SK-N-SH (cell line): ENCODE data around the gene APBB3. TPM values are rescaled to one million over a fixed set of nuclear protein-coding genes. Genes with fewer than 3 reads are reported as not detected.

Source experiments
- CTCF ChIA-PET: fragments of 300-600, 350-600 bp; formaldehyde crosslinking; extraction: SDS; loops from one replicate; lab custom pipeline; 2021; lab: Yijun Ruan, JAX
- POLR2A ChIA-PET: fragments of 350-600 bp; sonication (Branson Sonifier 250); formaldehyde crosslinking; extraction: SDS; loops from one replicate; lab custom pipeline; 2020; ENCODE audit warnings: antibody characterized with exemption, inconsistent platforms; lab: Yijun Ruan, JAX
- DNase-seq: peaks from one replicate; pipeline ENCODE4 v3.0.0; 2012
- H2AFZ ChIP-seq: fragments of 200-600 bp; sonication (generic); 2 replicates; pipeline ENCODE4 v1.8.1; 2016; ENCODE audit warnings: antibody characterized with exemption, mild to moderate bottlenecking, low read depth
- H3F3A ChIP-seq: fragments of 200-600 bp; sonication (generic); replicated peaks from 2 replicates; pipeline ENCODE3; 2016; ENCODE audit warnings: antibody characterized with exemption, mild to moderate bottlenecking; ENCODE audit not compliant: insufficient read depth
- H3K27ac ChIP-seq, 2 experiments: fragments of 200-500 bp in 1 of 2; fragments of 200-600 bp in 1 of 2; sonication (Bioruptor generic) in 1 of 2; sonication (generic), shearing (Covaris generic) in 1 of 2; 2 replicates each; pipeline versions ENCODE4 v1.5.1 to v1.6.1; 2014 to 2016; ENCODE audit warnings: low read depth in 2 of 2, inconsistent platforms in 1 of 2, low read length in 1 of 2, mild to moderate bottlenecking in 1 of 2, mixed read lengths in 1 of 2
- H3K27me3 ChIP-seq: fragments of 200-600 bp; sonication (generic), shearing (Covaris generic); 2 replicates; pipeline ENCODE4 v1.6.1; 2016; ENCODE audit warnings: mixed run types; ENCODE audit not compliant: insufficient read depth
- H3K36me3 ChIP-seq, 2 experiments: fragments of 200-500 bp in 1 of 2; fragments of 200-600 bp in 1 of 2; sonication (Bioruptor generic) in 1 of 2; sonication (generic) in 1 of 2; replicated peaks in 1 of 2; 2 replicates each; pipeline versions ENCODE3 to v1.5.1; 2014 to 2016; ENCODE audit warnings: low read length in 1 of 2, mild to moderate bottlenecking in 1 of 2; ENCODE audit not compliant: insufficient read depth in 2 of 2, control insufficient read depth in 1 of 2
- H3K4me1 ChIP-seq, 2 experiments: fragments of 200-500 bp in 1 of 2; fragments of 200-600 bp in 1 of 2; sonication (Bioruptor generic) in 1 of 2; sonication (generic), shearing (Covaris generic) in 1 of 2; 2 replicates each; pipeline versions ENCODE4 v1.5.1 to v1.6.1; 2014 to 2016; ENCODE audit warnings: low read depth in 1 of 2, low read length in 1 of 2, mixed run types in 1 of 2; ENCODE audit not compliant: insufficient read depth in 2 of 2, control insufficient read depth in 1 of 2
- H3K4me2 ChIP-seq: fragments of 200-600 bp; sonication (generic), shearing (Covaris generic); 2 replicates; pipeline ENCODE4 v1.6.1; 2017; ENCODE audit warnings: mixed run types
- H3K4me3 ChIP-seq, 2 experiments: fragments of 200-500 bp in 1 of 2; fragments of 200-600 bp in 1 of 2; sonication (Bioruptor generic) in 1 of 2; sonication (generic), shearing (Covaris generic) in 1 of 2; 2 replicates each; pipeline versions ENCODE4 v1.5.1 to v1.8.1; 2014 to 2016; ENCODE audit warnings: low read depth in 2 of 2, inconsistent platforms in 1 of 2, low read length in 1 of 2, mild to moderate bottlenecking in 1 of 2, mixed read lengths in 1 of 2, moderate library complexity in 1 of 2
- H3K79me2 ChIP-seq: fragments of 200-600 bp; sonication (generic); 2 replicates; pipeline ENCODE4 v1.8.1; 2017; ENCODE audit warnings: mild to moderate bottlenecking; ENCODE audit not compliant: insufficient read depth
- H3K9ac ChIP-seq: fragments of 200-600 bp; sonication (generic); 2 replicates; pipeline ENCODE4 v1.6.1; 2017; ENCODE audit warnings: mixed run types
- H3K9me2 ChIP-seq: fragments of 200-600 bp; sonication (generic); 2 replicates; pipeline ENCODE4 v1.6.1; 2017; ENCODE audit warnings: mixed run types
- H3K9me3 ChIP-seq: fragments of 200-600 bp; sonication (generic); 2 replicates; pipeline ENCODE4 v1.6.1; 2017; ENCODE audit warnings: mixed run types, mild to moderate bottlenecking, moderate library complexity
- H4K20me1 ChIP-seq: fragments of 200-600 bp; sonication (generic); 2 replicates; pipeline ENCODE4 v1.6.1; 2017; ENCODE audit warnings: mild to moderate bottlenecking, mixed run types; ENCODE audit not compliant: insufficient read depth
- CTCF ChIP-seq: fragments of 200-600 bp; sonication (generic); IDR thresholded peaks from 2 replicates; pipeline ENCODE4 v1.6.1; 2017; ENCODE audit warnings: antibody characterized with exemption, mild to moderate bottlenecking, moderate library complexity
- ELF1 ChIP-seq: IDR thresholded peaks from 2 replicates; pipeline ENCODE4 v1.4.0; 2012
- EP300 ChIP-seq, 2 experiments: IDR thresholded peaks; 2 replicates each; pipeline versions ENCODE4 v1.4.0 to v1.6.1; 2012; ENCODE audit warnings: borderline replicate concordance in 1 of 2, low read depth in 1 of 2, low read length in 1 of 2
- EZH2phosphoT487 ChIP-seq: fragments of 200-600 bp; sonication (generic); IDR thresholded peaks from 2 replicates; pipeline ENCODE4 v1.6.1; 2017; ENCODE audit warnings: low read depth, mixed run types, mild to moderate bottlenecking, antibody characterized with exemption, moderate library complexity, borderline replicate concordance
- FOSL2 ChIP-seq: IDR thresholded peaks from 2 replicates; pipeline ENCODE4 v1.4.0; 2012; ENCODE audit warnings: low read depth, mild to moderate bottlenecking, moderate library complexity, borderline replicate concordance
- FOXJ3 ChIP-seq: sonication (generic); formaldehyde crosslinking; IDR thresholded peaks from 2 replicates; pipeline ENCODE4 v1.5.1; 2020; ENCODE audit warnings: mild to moderate bottlenecking, missing genetic modification reagents
- FOXM1 ChIP-seq: IDR thresholded peaks from 2 replicates; pipeline ENCODE4 v1.4.0; 2012; ENCODE audit warnings: low read depth, mild to moderate bottlenecking
- GATA2 ChIP-seq: sonication (generic); formaldehyde crosslinking; IDR thresholded peaks from 2 replicates; pipeline ENCODE4 v1.5.0; 2020; ENCODE audit warnings: mild to moderate bottlenecking, missing genetic modification reagents
- NRF1 ChIP-seq: IDR thresholded peaks from 2 replicates; pipeline ENCODE4 v1.6.1; 2012; ENCODE audit warnings: low read depth, mild to moderate bottlenecking, low read length
- PBX3 ChIP-seq: IDR thresholded peaks from 2 replicates; pipeline ENCODE4; 2012
- POLR2AphosphoS5 ChIP-seq: IDR thresholded peaks from 2 replicates; pipeline ENCODE4 v1.6.1; 2012; ENCODE audit warnings: low read depth, low read length
- RCOR1 ChIP-seq: fragments of 150-350 bp; IDR thresholded peaks from 2 replicates; pipeline ENCODE4 v1.6.1; 2017; ENCODE audit warnings: antibody characterized with exemption, low read length
- REST ChIP-seq: IDR thresholded peaks from 2 replicates; pipeline ENCODE4 v1.6.1; 2012; ENCODE audit warnings: mild to moderate bottlenecking, low read depth, low read length, moderate library complexity
- RFX5 ChIP-seq: IDR thresholded peaks from 2 replicates; pipeline ENCODE4 v1.6.1; 2012; ENCODE audit warnings: mild to moderate bottlenecking, improper control_type of control experiment, low read length
- RXRA ChIP-seq: IDR thresholded peaks from 2 replicates; pipeline ENCODE4 v1.4.0; 2012; ENCODE audit warnings: low read depth, mild to moderate bottlenecking, borderline replicate concordance
- SMC3 ChIP-seq: IDR thresholded peaks from 2 replicates; pipeline ENCODE4 v1.6.1; 2012; ENCODE audit warnings: low read depth, low read length, improper control_type of control experiment
- TAF1 ChIP-seq: IDR thresholded peaks from 2 replicates; pipeline ENCODE4 v1.6.1; 2012; ENCODE audit warnings: low read depth, mild to moderate bottlenecking, low read length, moderate library complexity, borderline replicate concordance
- TEAD4 ChIP-seq: IDR thresholded peaks from 2 replicates; pipeline ENCODE4 v1.4.0; 2012; ENCODE audit warnings: mild to moderate bottlenecking, borderline replicate concordance; ENCODE audit not compliant: insufficient read depth
- USF2 ChIP-seq: fragments of 150-350 bp; IDR thresholded peaks from 2 replicates; pipeline ENCODE4 v1.6.1; 2017; ENCODE audit warnings: antibody characterized with exemption, low read length, low read depth, borderline replicate concordance
- WGBS: methylation state at CpG from one replicate; pipeline ENCODE4 v1.1.6; 2017; ENCODE audit warnings: low lambda C conversion rate; 5-methylcytosine and 5-hydroxymethylcytosine counted together
- polyA plus RNA-seq, 3 experiments: library from polyadenylated mRNA; depleted of rRNA; stranded (reverse); fragments of >200 nt; gene quantifications; 2 replicates each; pipeline ENCODE4 v1.2.3, GENCODE V29; 2012

The APBB3 gene
- polyA plus RNA-seq, 1 of the 3 experiments (the other 2 are of a cell fraction), result 36.0 TPM

- Histone ChIP-seq H3K27ac (no peak overlapping the region), H3K36me3 (peaks cover 8 to 25% of the 10 kb centered on the region in 2 experiments), H3K9me3 (no peaks in the 10 kb centered on the region), H3K4me2 (no peak overlapping the region), H2AFZ (no peak overlapping the region), H3K4me1 (peaks cover 3 to 11% of the 10 kb centered on the region in 2 experiments; a peak in 1 of 4 replicates), H3K4me3 (no peak overlapping the region), H3K9me2 (no peaks in the 10 kb centered on the region), H3K79me2 (peaks cover 28% of the 10 kb centered on the region), H3K27me3 (no peaks in the 10 kb centered on the region), H3F3A (peaks cover 5% of the 10 kb centered on the region), H3K9ac (no peak overlapping the region), H4K20me1 (no peaks in the 10 kb centered on the region)
- no peak for TF ChIP-seq REST
- no peak for TF ChIP-seq USF2
- TF ChIP-seq EP300 (IDR thresholded peaks at IDR 0.05; ENCODE audit: borderline replicate concordance in 1 of 2, low read depth in 1 of 2, low read length in 1 of 2), result no peak
- TF ChIP-seq NRF1, result no peak
- no peak for TF ChIP-seq ELF1
- no peak for TF ChIP-seq SMC3
- no peak for TF ChIP-seq FOXM1
- TF ChIP-seq POLR2AphosphoS5, result no peak
- TF ChIP-seq RXRA, result no peak
- 90% methylated on average over 2 of the region's 2 CpGs for WGBS
- CTCF ChIA-PET, result no interaction called here
- DNase-seq, result no peak
- POLR2A ChIA-PET, result no interaction called here
Measured at GRCh38 chr5:140568443-140569063, 4.2 kb upstream of the APBB3 start.

GRCh38 chr5:140567871-140568270, 3.5 kb upstream of the APBB3 start:
- Histone ChIP-seq H3K27ac (no peak overlapping the region), H3K9ac (no peak overlapping the region), H3F3A (peaks cover 5% of the 10 kb centered on the region), H3K4me1 (peaks cover 3 to 15% of the 10 kb centered on the region in 2 experiments; a peak in 1 of 4 replicates), H3K79me2 (peaks cover 28% of the 10 kb centered on the region), H3K4me2 (no peak overlapping the region), H3K9me3 (no peaks in the 10 kb centered on the region), H3K27me3 (no peaks in the 10 kb centered on the region), H3K36me3 (peaks cover 8 to 25% of the 10 kb centered on the region in 2 experiments), H2AFZ (no peak overlapping the region), H3K4me3 (no peak overlapping the region), H3K9me2 (no peaks in the 10 kb centered on the region), H4K20me1 (no peaks in the 10 kb centered on the region)
- WGBS, result 96% methylated on average over 3 of the region's 13 CpGs
- no peak for DNase-seq
- POLR2A ChIA-PET, result no interaction called here
- TF ChIP-seq RXRA (no peak), TEAD4 (no peak), TAF1 (no peak), FOXJ3 (no peak), FOXM1 (no peak), SMC3 (no peak), RFX5 (no peak), CTCF (no peak), FOSL2 (no peak), POLR2AphosphoS5 (no peak), PBX3 (no peak), EZH2phosphoT487 (no peak), GATA2 (CRISPR knock-in tag) (no peak), RCOR1 (no peak)
- CTCF ChIA-PET, result no interaction called here
